HG03064 (cell line): Measurements from ENCODE around the gene LAPTM5.

Experiments
- ATAC-seq: cut with Tn5 transposase; IDR thresholded peaks from one replicate; pipeline ENCODE4 v1.9.1; 2021; ENCODE audit warnings: low read depth; ENCODE audit not compliant: unreplicated experiment

Gene LAPTM5

GRCh38 chr1:30787856-30788495 lies 30.4 kb upstream of the LAPTM5 start:
- no peak for ATAC-seq

GRCh38 chr1:30787266-30787665 lies 29.7 kb upstream of the LAPTM5 start:
- ATAC-seq, result no peak

DNA sequence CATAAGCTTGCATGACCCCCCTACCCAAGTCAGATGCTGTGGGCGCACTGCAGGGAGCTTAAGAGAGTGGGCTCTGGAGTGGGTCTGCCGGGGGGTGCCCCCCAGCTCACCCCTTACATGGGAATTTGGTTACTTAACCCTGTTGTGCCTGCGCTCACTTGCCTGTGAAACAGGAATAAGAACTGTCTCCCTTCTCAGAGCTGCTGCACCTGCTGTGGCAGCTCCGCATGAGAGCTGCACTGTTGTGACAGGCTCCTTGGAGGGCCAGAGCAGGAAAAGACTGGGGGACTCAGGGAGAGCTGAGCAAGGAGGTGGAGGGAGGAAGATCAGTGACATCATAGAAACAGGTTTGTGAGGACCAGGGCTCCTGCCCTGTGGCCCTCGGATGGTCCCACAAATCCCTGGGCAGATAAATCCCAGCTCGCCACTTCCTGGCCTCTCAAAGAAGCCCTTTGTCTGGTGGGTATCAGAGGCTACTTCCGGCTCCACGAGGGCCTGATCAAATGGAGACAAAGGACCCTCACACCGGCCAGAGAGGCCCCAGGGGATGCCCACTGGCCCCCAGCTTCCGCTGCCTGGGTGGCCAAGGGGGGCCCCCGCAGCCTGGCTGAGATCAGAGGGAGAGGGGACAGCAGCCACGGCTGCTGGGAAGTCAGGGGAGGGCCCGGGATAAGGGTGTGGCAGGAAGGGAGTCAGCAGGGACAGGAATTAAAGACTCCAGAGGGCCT lies 28.9 kb upstream of the LAPTM5 start:
- no peak for ATAC-seq

DNA sequence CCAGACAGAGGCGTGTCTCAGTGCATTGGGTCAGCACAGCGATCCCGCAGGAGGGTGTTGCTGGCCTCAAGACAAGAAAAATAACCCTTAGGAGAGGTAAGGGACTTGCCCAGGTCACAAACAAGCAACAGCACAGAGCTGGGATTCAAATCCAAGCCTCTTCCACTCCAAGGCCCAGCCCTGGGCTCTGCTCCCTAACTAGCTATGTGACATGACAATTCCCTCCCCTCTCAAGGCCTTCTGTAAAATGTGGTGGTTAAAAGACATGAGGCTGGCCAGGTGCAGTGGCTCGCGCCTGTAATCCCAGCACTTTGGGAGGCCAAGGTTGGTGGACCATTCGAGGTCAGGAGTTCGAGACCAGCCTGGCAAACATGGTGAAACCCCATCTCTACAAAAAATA lies 28.1 kb upstream of the LAPTM5 start:
- no peak for ATAC-seq

DNA sequence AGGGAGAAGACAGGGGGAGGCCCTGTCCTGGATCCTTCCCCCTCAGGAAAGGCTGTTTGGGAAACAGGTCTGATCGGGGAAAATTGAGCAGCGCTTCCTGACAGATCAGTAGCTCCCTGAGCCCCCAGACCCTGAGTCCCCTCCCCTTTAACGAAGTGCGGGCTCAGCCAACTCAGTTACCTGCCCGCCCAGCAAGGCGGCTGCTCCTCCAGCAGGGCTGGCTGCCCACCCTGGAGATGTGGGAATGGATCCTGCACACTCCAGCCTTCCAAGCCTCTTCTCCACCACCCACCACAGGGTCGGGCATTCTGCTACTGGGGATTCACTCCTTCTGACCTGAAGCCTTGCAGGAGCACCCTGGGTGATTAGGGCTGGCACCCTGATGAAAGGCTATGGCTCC lies 27.6 kb upstream of the LAPTM5 start:
- no peak for ATAC-seq

DNA sequence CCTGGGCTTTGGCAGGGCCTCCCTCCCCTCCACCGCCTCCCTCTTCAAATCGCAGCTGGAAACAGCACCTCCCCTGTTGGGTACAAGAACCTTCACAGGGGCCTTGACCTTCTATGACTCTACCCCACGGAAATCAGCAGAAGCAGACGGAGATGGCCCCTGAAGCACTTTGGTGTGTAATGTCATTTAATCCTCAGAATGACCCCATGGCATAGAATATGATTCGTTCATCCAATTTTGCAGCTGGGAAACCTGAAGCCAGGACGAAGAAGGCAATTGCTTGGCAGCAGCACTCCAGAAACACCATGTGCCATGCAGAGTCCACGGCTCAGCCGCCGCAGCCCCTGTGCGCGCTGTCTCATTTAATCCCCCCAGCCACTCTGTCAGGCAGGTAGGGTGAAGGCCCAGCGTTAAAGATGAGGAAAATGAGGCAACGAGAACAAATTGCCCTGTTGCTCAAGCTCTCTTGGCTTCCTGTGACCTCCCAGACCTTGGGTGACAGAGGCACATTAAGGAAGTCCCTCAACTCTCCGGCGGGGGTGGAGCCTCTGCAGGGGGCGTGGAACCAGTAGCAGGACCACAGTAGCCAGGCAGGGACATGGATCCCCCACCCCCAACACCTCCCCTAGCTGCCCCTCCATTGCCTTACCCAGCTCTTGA lies 25.8 kb upstream of the LAPTM5 start:
- no peak for ATAC-seq

DNA sequence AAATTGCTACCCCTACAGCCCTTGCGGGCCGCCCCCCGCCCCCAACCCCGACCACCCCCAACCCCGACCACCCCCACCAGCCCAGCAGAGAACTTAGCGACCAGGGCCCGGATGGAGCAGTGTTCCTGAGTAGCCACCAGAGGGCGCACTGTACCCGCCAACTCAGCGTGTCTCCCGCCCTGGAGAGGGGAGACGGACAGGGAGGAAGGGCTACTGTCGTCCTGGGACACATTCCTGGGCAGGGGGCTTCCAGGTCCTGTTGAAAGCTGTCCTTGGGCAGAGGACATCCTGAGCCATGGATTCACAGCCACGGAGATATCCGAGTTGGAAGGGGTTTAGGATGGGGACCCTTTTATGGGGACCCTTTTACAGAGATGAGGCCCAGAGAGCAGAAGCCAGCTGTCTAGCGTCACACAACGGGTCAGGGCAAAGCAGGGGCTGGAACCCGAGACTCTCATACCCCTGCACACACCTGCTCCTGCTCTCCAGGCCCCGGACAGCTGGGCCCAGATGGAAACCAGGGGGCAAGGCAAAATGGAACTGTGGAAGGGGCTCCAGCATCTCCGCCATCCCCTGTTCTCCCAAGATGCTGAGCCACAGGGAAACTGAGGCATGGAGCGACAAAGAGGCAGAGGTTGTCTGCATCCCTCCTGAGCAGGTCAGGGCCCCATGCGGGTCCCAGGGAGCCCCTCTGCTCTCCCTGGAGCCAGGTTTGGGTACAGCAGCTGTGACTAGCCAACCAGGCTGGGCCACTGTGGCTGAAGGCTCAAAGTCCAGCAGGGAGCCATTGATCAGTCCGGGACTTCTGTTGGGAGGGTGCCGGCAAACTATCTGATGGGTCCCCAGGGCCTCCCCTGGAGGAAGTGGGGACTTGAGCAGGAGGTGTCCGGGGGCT lies 25.0 kb upstream of the LAPTM5 start:
- no peak for ATAC-seq

- no peak for ATAC-seq
Observed at GRCh38 chr1:30781906-30782305, 24.3 kb upstream of the LAPTM5 start.

DNA sequence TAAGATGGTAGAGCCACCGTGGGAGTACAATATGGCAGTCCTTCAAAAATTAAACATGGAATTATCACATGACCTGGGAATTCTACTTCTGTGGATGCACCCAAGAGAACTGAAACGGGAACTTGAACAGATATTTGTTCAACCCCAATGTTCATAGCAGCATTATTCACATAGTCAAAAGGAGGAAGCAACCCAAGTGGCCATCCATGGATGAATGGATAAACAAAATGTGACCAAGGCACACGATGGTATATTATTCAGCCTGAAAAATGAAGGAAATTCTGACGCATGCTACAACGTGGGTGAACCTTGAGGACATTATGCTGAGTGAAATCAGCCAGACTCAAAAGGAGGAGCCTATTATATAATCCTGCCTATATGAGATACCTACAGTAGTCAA lies 22.8 kb upstream of the LAPTM5 start:
- ATAC-seq, result no peak

- ATAC-seq, result no peak
Observed at GRCh38 chr1:30779294-30780071, 21.9 kb upstream of the LAPTM5 start.

DNA sequence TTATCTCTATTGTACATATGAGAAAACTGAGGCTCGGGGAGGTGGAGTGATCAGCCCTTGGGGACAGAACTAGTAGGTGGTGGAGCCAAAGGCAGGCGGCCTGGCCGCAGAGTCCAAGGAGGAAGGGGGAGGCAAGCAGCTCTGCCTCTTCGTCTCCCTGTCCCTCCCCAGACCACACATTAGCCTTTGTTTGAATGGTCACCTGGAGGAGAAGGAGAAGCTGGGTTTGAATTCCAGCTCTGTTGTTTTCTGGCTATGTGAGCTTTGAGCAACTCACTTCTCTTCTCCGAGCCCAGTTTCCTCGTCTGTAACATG lies 21.4 kb upstream of the LAPTM5 start:
- ATAC-seq, result no peak

GRCh38 chr1:30778154-30778978 lies 20.8 kb upstream of the LAPTM5 start:
- no peak for ATAC-seq

DNA sequence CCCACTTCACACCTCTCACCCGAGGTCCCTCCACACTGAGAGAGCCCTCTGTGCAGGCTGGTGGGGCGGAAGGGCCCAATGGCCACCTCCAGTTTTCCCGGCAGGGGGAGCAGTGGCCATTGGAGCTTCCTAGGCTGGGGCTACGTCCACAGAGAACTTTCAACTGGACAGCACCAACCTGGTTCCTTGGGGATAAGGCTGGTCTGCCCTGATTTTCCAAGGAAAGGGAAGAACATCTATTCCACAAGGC lies 20.3 kb upstream of the LAPTM5 start:
- ATAC-seq, result no peak

DNA sequence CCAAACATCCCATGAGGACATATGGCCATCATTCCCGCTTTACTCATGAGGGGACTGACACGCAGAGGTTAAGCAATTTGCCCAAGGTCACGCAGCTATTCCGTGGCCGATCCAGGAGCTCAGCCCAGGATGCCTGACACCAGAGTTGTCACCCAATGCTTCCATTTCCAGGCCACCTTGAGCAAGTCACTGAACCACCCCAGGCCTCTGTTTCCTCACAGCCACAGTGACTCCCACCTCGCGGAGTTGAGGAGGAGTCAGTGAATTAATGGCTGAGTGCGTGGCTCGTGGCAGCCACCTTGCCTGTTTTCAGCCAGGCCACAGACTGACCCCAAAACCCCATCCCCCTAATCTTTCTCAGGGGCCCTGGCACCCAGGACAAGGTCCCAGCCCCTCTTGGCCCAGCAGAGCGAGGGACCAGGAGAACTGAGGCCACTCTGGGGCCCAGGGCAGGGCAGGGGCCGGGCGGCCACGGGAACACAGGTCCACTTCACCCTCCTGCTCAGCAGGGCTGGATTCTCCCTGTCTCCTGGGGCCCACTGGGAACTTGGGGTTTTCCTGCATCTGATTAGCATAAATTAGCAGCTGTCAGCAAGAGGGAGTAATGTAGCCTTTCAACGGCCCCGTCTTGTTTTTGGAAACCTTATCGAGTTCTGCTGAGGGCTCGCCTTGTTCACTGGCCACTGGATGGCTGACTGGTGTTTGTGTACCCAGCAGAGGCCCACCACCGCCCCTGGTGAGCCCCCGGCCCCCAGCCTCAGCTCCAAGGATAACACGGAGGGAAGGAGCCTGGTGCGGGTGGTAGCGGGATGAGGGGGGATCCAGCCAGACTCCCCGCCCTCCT lies 19.7 kb upstream of the LAPTM5 start:
- no peak for ATAC-seq

GRCh38 chr1:30776097-30777059 lies 18.8 kb upstream of the LAPTM5 start:
- ATAC-seq, result no peak

DNA sequence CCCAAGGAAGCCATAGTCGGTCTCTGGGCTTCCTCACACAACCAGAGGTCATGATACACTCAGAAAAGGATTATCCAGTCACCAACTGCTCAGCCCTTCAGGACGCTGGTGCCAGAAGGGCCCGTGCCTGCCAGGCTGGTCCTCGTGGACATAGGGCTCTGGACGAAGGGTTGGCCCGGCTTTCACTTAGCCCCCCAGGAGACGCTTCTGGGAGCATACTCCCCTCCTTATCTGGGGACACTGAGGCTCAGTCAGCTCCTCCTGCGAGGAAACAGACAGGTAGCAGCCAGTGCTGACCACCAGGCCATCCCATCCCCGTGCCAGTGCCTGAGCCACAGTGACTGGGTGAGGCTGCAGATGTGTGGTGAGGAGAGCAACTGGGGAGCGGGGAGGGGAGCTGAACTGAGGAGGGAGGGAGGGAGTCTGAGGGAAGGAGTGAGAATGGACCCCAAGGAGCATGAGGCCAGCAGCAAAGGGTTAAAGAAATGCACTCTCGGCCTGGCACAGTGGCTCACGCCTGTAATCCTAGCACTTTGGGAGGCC lies 17.9 kb upstream of the LAPTM5 start:
- ATAC-seq, result no peak
